Hematopoietic multipotent progenitor cell treated with erythropoietin and hydrocortisone succinate and interleukin-3 and kit ligand, for 15 days (in vitro differentiated cells): ENCODE data around the gene TNIP1.
A peak's percentile ranks its signal among the peaks of the same experiment; 100 is the strongest.

Source experiments
- DNase-seq: peaks from one replicate; pipeline ENCODE4 v3.0.0-alpha.2; 2015; ENCODE audit warnings: low spot score

TNIP1 gene

DNA sequence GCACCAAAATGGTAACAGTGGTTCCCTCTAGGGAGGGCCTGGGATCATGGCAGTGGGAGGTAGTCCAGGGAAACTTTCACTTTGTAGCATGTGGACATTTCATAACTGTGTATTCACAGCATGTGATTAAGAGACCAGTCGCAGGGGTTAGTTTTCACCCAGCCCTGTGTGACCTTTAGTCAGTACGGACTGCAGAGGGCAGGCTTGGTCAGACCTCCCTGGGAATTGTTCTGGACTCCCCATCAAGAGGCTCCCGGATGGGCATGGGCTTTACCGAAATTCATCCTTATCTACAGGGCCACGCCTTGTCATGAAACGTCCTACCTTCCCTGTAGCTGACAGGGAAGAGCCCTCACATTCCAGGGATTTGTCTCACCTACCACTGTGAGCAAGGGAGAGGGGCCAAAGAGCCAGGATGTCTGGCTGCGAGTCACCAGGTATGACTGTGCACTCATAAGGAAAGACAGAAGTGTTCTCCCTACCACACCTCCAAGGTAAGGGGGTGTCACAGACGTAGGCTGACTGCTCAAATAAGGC is 40.6 kb downstream of the TNIP1 start:
- no peak for DNase-seq

DNA sequence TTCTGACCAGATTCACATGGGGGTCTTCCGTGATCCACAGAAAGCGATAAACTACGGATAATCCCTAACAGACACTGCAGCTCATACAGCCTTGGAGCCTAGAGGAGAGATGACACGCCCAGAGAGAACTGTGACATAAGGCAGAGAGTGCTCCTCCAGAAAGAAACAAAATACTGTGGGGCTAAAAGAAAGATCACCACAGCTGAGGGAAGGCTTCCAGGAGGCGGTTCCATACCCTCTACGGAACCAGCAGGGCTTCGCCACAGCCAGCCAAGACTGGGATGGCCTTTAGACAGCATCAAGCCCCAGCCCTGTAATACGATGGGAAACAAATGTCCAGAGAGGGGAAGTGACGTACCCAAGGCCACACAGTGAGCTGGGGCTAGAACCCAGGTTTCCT is 41.2 kb downstream of the TNIP1 start:
- DNase-seq = no peak

DNA sequence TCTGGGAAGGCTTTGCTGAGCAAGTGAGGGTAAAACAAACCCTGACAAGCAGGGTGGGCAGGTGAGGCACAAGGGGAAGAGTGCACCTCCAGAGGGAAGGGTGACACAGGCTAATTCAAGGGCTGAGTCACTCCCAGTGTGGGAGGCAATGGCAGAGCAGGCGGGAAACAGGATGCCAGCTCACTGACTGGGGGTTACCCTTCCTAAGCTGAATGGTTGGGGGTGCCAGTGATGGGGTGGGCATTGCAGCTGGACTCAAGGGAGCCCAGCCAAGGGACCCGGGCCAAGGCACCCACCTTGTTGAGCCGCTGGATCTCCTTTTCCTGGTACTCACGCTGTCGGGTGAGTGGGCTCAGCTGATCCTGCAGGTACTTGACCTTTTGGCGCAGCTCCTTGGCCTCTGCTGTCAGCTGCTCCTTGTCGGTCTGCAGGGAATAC is 42.0 kb downstream of the TNIP1 start:
- no peak for DNase-seq

DNA sequence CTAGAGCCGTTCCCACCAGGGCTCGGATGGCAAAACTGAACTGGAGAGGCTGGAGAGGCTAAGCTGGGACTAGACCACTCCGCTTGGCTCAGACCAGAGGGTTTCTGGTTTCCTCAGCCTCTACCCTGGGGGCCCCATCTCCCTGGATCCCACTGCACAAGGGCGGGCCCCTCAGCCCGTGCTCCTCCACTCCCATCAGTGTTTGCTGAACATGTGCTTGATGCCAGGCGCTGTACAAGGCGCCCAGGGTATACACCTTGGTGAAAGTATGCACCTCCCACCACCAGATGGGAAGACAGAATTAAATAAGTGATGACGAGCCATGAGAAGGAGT is 42.5 kb downstream of the TNIP1 start:
- no peak for DNase-seq

DNA sequence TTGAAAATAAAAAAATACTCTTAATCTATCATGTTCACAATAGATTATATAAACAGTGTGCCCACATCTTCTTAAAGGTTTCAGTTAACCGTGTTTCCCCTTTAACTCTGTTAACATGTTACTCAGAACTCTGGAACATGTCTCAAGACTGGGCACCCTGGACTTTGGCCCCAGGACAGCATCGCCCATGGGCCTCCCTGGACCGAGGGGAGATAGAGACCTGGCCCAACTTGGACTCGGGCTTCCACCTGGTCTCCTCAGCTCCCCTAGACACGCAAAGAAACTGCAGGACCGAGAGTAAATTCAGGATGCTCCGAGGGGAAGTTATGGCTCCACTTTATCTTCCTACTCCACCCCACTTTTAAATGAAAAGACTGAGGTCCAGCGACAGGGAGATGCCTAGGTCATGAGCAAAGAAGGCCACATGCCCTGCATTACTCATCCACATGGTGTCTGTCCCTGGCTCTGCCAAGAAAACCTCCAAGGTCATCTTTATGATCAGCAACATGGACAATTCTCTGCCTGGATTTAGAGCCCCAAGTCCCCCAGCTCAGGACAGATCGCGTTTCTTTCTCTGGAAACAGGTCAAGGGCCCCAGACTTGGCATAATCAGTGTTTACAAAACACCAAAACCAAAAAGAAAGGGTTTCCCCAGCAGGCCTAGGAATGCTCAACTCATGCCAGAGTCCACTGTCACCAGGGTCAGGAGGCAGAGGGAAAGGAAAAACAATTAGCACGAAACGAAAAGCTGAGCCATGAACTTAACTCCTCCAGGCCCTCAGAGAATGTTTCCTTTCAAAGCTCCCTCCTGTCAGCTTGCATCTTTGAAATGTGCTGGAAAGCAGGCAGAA is 43.0 kb downstream of the TNIP1 start:
- no peak for DNase-seq

DNA sequence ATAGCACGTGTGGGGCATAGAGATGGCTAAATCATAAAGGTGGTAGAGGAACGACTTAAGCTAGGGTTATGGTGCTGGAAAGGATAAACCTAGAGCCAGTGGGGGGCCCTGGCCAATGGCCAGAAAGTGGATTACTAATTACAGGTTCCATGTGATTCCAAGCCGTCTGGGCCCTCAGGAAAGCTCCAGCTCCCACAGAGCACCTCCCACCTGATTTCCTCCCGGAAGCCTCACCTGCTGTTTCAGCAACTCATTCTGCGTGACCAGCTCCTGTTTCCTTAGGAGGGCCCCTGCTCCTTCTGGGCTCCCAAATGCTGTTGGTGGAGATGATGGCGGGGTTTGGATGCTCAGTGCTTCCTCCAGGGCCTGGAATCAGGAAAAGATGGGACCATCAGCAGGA is 44.3 kb downstream of the TNIP1 start:
- DNase-seq = no peak

DNA sequence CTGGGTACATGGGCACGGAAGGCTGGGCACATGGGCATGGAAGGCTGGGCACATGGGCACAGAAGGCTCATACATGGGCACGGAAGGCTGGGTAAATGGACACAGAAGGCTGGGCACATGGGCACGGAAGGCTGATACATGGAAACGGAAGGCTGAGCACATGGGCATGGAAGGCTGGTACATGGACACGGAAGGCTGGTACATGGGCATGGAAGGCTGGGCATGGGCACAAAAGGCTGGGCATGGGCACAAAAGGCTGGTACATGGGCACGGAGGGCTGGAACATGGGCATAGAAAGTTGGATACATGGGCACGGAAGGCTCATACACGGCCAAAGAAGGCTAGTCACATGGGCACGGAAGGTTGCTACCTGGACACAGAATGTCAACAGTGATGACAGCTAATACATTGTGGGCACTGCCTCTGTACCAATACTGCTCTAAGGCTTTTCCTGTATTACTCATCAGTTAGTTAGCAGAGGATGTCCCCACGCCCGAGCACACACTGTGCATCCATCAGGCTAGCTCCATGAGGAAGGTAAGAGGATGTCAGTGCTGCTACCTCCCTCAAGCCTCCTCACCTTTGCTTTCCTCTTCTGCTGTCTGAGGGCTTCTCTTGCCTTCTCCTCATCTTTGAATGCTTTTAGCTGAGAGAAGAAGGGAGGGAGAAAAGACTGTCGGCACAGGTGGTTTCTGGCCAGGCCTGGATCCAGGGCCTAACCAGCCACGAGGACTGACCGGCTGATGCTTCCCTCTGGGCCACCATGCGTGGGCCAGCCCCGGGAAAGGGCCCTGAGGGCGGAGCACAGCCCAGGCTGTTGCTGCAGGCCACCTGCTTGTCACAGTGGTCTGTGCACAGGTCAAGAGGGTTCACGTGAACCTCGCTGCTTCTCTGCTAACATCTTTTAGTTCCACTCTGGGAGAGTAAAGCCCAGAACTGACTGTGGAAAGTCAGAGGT is 46.1 kb downstream of the TNIP1 start:
- DNase-seq = no peak

DNA sequence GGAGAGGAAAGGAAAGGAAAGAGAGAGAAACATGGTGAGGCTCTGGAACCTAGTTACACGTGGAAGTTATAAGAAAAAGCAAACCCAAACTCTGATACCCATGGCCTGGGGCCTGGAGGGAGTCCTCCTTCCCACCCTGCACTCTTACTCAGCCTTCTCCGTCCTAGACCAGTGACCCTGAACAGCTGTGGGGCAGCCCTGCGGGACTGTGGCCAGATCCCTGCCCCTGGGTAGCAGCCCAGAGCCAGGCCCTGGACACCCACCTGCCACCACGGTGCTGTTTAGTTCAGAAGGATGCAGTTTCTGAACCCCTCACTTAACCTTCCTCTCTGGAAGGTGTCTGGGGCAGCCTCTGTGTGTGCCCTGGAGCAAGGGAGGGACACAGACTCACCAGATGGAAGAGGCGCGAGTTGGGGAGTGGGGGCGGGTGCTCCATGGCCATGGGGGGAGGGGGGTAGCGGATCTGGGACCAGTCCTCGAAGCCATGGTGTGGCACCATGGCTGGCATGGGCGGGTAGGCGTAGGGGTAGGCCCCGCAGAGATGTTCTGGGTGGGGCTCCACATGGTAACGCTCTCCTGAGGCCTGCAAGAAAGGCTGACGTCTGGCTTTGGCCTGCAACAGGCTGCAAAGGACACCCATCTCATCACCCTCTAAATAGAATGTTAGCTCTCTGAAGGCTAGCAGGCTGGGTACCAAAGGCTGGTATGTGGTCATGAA is 47.5 kb downstream of the TNIP1 start:
- no peak for DNase-seq

DNA sequence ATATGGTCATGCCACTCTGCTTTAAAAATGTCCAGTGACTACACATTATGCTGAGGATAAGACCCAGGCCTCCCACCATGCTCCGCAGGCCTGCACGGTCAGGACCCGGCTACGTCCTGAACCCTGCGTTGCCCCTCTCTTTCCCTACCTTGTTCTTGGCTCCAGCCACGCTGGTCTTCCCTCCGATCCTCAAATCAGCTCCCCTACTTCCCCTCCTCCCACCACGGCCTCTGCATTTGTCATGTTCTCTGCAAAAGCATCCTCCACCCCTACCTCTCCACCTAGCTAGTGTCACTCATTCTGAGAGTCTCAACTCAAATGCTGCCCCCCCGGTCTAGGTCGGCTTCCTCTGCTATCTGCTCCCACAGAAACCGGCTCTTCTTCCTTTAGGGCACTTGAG is 49.3 kb downstream of the TNIP1 start:
- DNase-seq = no peak

DNA sequence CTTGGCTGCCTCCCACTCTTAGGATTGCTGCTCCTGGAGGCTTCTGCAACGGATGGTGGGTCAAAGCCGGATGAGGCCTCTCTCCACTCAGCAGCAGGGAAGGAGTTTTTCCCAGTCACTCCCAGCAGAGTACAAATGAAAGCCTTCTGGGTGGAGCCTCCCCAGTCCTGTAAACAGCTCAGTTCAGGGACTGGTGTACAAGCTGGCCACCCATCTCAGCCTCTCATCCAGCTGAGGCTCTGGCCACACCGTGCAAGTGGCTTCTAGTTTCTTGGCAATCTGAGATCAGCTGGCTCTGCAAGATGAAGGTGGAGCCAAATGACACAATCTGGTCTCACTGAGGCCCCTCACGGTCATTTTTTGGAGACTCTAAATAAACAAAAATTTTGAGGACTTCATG is 50.5 kb downstream of the TNIP1 start:
- no peak for DNase-seq

DNA sequence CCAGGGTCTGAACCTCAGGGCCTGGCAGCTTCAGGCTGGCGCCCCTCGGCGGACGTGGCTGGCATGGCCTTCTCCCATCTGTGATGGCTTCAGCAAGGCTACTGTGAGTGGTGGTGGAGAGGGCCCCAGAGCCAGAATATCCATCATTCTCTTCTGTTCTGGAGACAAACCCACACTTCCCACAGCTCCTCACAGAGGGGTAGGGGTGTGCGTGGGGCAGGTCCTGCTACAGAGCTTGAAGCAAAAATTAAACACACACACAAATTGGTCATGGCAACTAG is 50.8 kb downstream of the TNIP1 start:
- DNase-seq = no peak

DNA sequence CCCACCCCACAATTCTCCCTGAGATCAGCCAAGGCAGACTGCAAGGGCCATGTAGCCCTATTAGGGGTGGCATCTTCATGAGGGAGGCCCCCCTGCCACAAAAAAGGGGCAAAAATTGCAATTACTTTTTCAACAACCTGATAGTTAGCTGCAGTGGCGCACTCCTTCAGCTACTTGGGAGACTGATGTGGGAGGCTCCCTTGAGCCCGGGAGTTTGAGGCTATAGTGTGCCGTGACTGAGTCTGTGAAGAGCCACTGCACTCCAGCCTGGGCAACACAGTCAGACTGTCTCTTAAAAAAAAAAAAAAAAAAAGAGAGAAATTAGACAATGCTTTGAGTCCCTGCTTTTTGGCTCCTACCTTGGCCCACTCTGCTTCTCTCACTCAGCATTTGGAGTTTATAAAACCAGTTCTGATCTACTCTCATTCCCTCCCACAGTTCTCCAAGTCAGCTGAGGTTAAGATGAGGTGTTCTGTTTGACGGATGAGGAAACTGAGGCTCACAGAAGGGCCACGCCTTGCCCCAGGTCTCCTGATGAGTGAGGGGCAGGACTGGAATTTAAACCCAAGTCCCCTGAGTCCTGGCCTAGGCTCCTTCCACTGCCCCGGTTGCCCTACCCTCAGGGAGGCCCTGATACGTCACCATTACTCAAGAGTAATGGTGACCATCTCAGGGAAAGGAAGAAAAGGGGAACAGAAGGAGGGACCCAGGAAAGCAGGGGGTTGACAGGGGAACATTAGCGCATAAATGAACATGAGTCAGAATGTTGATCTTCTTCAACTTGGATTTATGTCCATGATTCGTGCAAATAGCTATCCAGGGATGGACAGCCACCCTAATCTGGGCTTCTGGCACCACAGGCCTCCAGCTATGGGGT is 51.4 kb downstream of the TNIP1 start:
- no peak for DNase-seq

DNA sequence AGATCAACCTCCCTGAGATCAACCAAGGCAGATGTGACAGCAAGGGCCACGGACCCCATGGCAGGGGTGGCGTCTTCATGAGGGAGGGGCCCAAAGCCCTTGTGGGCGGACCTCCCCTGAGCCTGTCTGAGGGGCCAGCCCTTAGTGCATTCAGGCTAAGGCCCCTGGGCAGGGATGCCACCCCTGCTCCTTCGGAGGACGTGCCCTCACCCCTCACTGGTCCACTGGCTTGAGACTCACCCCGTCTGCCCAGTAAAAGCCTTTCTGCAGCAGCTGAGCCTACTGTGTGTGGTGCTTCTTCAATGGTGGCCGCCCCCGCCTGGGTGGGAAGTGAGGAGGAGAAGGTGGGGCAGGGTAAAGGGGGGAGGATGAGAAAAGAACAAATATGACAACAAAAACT is 52.1 kb downstream of the TNIP1 start:
- DNase-seq = no peak

DNA sequence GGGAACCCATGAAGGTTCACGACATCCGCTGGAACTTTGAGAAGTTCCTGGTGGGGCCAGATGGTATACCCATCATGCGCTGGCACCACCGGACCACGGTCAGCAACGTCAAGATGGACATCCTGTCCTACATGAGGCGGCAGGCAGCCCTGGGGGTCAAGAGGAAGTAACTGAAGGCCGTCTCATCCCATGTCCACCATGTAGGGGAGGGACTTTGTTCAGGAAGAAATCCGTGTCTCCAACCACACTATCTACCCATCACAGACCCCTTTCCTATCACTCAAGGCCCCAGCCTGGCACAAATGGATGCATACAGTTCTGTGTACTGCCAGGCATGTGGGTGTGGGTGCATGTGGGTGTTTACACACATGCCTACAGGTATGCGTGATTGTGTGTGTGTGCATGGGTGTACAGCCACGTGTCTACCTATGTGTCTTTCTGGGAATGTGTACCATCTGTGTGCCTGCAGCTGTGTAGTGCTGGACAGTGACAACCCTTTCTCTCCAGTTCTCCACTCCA is 52.8 kb downstream of the TNIP1 start:
- DNase-seq = no peak

DNA sequence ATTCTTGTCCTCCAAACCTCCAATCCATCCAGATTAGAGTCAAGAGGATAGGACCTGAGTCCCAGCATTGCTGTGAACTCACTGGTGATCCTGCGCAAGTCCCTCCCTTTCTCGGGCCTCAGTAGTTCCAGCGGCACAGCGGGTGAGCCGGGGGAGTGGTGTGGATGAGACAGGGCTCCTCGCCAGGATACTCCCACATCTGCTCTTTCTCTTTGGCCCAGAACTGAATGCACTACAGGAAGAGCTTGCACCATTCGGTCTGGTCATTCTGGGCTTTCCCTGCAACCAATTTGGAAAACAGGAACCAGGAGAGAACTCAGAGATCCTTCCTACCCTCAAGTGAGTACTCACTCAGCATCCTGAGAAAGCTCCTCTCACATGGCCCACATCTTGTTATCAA is 54.2 kb downstream of the TNIP1 start:
- DNase-seq = no peak

DNA sequence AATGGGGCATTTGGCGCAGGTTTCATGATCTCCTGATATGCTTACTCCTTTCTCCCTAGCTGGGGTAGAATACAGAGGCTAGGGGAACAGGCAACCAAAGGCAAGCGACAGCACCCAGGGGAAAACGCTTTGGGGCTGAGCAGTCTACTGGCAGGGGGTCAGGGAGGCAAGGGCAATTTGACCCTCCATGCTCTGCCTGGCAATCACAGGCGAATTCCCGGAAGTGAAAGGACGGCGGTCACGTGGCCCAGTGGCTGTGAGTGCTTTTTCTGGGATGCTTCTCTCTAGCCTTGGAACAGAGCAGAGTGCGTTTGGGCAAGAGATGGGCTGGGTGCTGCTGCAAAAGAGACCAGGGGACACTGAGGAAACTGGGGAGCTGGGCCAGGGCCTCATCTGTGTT is 54.7 kb downstream of the TNIP1 start:
- DNase-seq = no peak

DNA sequence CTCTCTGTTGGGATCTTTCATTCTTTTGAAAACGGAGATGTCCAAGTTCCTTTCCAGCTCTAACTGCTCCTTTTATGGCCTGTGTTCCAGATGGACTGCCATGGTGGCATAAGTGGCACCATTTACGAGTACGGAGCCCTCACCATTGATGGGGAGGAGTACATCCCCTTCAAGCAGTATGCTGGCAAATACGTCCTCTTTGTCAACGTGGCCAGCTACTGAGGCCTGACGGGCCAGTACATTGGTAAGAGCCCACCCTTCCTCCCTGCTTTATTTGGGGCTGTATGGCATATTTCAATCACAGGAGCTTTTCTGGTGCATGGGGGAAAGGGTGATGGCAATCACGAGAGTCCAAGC is 55.6 kb downstream of the TNIP1 start:
- DNase-seq = no peak

DNA sequence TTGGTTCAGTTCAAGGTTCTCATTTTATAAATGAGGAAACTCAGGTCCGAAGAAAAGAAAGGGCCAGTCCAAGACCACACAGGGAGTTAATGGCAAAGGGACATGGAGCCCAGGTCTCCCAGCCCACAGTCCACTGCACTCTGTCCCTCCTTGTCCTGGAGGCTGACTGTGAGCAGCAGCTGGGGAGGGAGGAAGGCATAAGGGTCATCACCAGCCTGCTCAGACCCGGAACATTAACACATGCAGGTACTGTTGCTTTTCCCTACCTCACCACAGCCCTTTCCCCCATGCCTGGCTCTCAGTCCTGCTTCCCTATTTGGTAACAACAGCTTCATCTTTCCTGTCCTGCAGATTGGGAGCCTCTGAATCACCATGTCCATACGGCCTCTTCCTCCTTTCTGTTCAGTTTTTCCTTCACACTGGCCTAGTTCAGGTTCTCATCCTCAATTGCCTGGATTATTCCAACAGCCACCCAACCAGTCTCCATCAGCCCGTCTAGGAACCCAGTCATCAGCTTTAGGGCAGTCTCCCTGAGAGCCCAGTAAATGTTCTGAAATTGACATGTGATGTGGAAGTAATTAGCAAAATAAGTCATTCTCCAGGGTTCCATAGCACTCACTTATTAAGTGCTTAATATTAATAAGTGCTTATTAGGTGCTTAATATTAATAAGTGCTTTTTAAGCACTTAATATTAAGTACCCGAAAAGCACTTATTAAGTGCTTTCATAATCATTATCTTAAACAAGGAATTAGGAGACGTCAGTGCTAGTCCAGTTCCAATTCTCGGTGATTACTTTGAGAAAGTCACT is 56.2 kb downstream of the TNIP1 start:
- DNase-seq = no peak

DNA sequence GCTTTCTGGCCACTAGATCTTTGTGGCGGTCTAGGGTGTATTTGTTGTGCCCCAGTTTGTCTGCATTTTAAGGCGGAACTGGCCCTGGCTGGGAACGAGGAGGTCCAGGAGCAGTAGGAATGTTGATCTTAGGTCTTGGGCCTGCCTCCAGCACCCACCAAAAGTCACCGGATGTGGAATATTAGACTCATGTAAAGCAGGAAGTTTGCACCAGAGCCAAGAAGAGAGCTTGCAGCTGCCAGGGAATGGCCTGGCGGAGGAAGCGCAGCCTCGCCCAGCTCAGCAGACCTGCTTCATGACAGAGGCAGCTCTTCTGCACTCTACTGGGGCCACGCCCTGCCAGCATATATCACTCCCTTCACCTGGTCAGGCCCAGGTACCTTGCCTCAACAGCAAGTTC is 57.2 kb downstream of the TNIP1 start:
- DNase-seq = no peak

DNA sequence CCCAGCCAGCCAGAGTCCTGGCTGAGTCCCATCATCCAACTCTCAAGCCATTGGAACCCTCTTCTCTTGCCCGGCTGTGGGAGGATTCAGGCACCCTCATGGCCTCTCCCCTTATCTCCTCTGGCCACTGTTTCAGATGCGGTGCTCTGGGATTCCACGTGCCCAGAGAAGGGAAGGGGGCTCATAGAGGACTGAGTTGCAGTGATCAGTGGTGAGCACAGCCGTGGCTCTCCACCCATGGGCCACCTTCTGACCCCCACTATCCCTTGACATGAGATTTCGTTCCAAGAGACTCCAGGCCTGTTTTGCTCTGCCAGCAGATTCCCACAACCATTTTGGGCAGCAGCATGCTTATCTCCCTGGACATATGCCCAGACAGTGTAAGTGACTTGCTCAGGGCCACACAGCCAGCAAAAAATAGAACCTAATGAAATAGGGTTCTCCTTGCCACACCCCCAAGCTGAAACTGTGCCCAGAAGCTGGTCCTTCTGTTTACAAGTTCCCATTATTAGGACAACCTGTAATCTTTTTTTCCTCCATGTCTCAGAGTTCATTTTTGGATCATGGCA is 57.7 kb downstream of the TNIP1 start:
- DNase-seq = peak; percentile 49
